Esophagus muscularis mucosa (tissue), 4 donors: ENCODE data around the gene FMN2. TPM values are rescaled to one million over a fixed set of nuclear protein-coding genes. Genes with fewer than 3 reads are reported as not detected.

Experiments used
- DNase-seq: peaks from one replicate; pipeline ENCODE4 v3.0.0-alpha.2; 2017; ENCODE audit errors: extremely low spot score
- H3K27ac ChIP-seq, 4 donors: fragments of 200-600 bp; sonication (generic); replicated peaks in 1 of 4; 1 replicate in 3 of 4; 2 replicates in 1 of 4; pipeline ENCODE4 v1.5.1; 2016 to 2019; ENCODE audit warnings: mild to moderate bottlenecking in 1 of 4
- H3K27me3 ChIP-seq, 4 donors: fragments of 200-600 bp; sonication (generic); one replicate each; pipeline versions ENCODE4 v1.5.1 to v1.6.0; 2016 to 2019
- H3K36me3 ChIP-seq, 4 donors: fragments of 200-600 bp; sonication (generic); one replicate each; pipeline ENCODE4 v1.5.1; 2016 to 2019
- H3K4me1 ChIP-seq, 4 donors: fragments of 200-600 bp; sonication (generic); one replicate each; pipeline ENCODE4 v1.5.1; 2016 to 2019
- H3K4me3 ChIP-seq, 4 donors: fragments of 200-600 bp; sonication (generic); 1 replicate in 2 of 4; 2 replicates in 2 of 4; pipeline ENCODE4 v1.5.1; 2016 to 2019; ENCODE audit warnings: mild to moderate bottlenecking in 4 of 4, moderate library complexity in 1 of 4
- H3K9me3 ChIP-seq, 4 donors: fragments of 200-600 bp; sonication (generic); 1 replicate in 3 of 4; 2 replicates in 1 of 4; pipeline ENCODE4 v1.5.1; 2016 to 2019
- CTCF ChIP-seq, 3 experiments: fragments of 200-600 bp in 2 of 3; fragments of 450-650 bp in 1 of 3; sonication (generic) in 2 of 3; IDR thresholded peaks; one replicate each; pipeline ENCODE4 v1.5.1; 2017 to 2019; ENCODE audit warnings: antibody characterized with exemption in 3 of 3, mild to moderate bottlenecking in 2 of 3, moderate library complexity in 1 of 3
- EP300 ChIP-seq: sonication (generic); formaldehyde crosslinking; IDR thresholded peaks from one replicate; pipeline ENCODE4 v1.6.1; 2017; ENCODE audit warnings: antibody characterized with exemption
- POLR2A ChIP-seq: fragments of 450-650 bp; IDR thresholded peaks from one replicate; pipeline ENCODE4 v1.6.1; 2017; ENCODE audit warnings: antibody characterized with exemption, moderate library complexity, mild to moderate bottlenecking, low read depth
- POLR2AphosphoS5 ChIP-seq, 2 donors: sonication (generic); formaldehyde crosslinking; IDR thresholded peaks; one replicate each; pipeline ENCODE4 v1.6.1; 2017; ENCODE audit warnings: antibody characterized with exemption in 2 of 2
- WGBS: methylation state at CpG from one replicate; pipeline ENCODE4 v1.1.5; 2018; 5-methylcytosine and 5-hydroxymethylcytosine counted together
- intact Hi-C: fragments of 100-400 bp; cut with DNase I; formaldehyde crosslinking; loops from one replicate; pipeline ENCODE4 v1.15.1; 2023
- total RNA-seq, 4 donors: library from RNA; depleted of rRNA; stranded (reverse); fragments of >200 nt; gene quantifications; one replicate each; pipeline versions ENCODE4 v1.1.0 to v1.2.1, GENCODE V29; 2016

Gene FMN2
- total RNA-seq, 4 donors from 2014 or later: 0.32 to 2.5 (median 1.4) TPM

GRCh38 chr1:240515505-240515904 lies 423.8 kb downstream of the FMN2 start:
- TF ChIP-seq POLR2AphosphoS5 (IDR thresholded peaks at IDR 0.05): no peak
- TF ChIP-seq CTCF (IDR thresholded peaks at IDR 0.05): no peak
- TF ChIP-seq EP300: no peak
- TF ChIP-seq POLR2A: no peak
- WGBS: 71% methylated on average over 1 of the region's 1 CpG
- DNase-seq: no peak
- no peaks in the 10 kb centered on the region for H3K4me1 ChIP-seq
- no peak overlapping the region for H3K4me3 ChIP-seq
- H3K36me3 ChIP-seq: no peaks in the 10 kb centered on the region
- intact Hi-C loops: no loop called here
- H3K9me3 ChIP-seq: no peaks in the 10 kb centered on the region
- no peaks in the 10 kb centered on the region for H3K27me3 ChIP-seq
- H3K27ac ChIP-seq: no peak overlapping the region

- DNase-seq: no peak
- H3K4me3 ChIP-seq: no peak overlapping the region
- intact Hi-C loops: no loop called here
- TF ChIP-seq EP300 (no peak), POLR2AphosphoS5 (IDR thresholded peaks at IDR 0.05) (no peak), POLR2A (no peak), CTCF (IDR thresholded peaks at IDR 0.05) (no peak)
- H3K27me3 ChIP-seq: no peaks in the 10 kb centered on the region
- no peaks in the 10 kb centered on the region for H3K4me1 ChIP-seq
- 96% methylated on average over 2 of the region's 2 CpGs for WGBS
- H3K27ac ChIP-seq: no peak overlapping the region
- H3K36me3 ChIP-seq: no peaks in the 10 kb centered on the region
- no peaks in the 10 kb centered on the region for H3K9me3 ChIP-seq
These were observed 424.4 kb downstream of the FMN2 start for GRCh38 chr1:240516069-240516468.

- 93% methylated on average over 4 of the region's 4 CpGs for WGBS
- Histone ChIP-seq H3K9me3 (no peaks in the 10 kb centered on the region), H3K4me3 (no peak overlapping the region), H3K36me3 (no peaks in the 10 kb centered on the region), H3K27me3 (no peaks in the 10 kb centered on the region), H3K4me1 (no peaks in the 10 kb centered on the region), H3K27ac (no peak overlapping the region)
- no peak for DNase-seq
- no peak for TF ChIP-seq POLR2AphosphoS5 (IDR thresholded peaks at IDR 0.05)
- no peak for TF ChIP-seq EP300
- no peak for TF ChIP-seq POLR2A
- no peak for TF ChIP-seq CTCF (IDR thresholded peaks at IDR 0.05)
- intact Hi-C loops: no loop called here
These were observed 426.2 kb downstream of the FMN2 start for GRCh38 chr1:240517891-240518290.

GRCh38 chr1:240522122-240522822 lies 430.6 kb downstream of the FMN2 start:
- DNase-seq: no peak
- no peaks in the 10 kb centered on the region for H3K27me3 ChIP-seq
- no peaks in the 10 kb centered on the region for H3K36me3 ChIP-seq
- peaks cover 0 to 4% (median 0%) of the 10 kb centered on the region in 4 donors for H3K4me1 ChIP-seq
- TF ChIP-seq POLR2AphosphoS5 (IDR thresholded peaks at IDR 0.05) (no peak), CTCF (IDR thresholded peaks at IDR 0.05) (no peak), POLR2A (no peak)
- WGBS: 91% methylated on average over 6 of the region's 6 CpGs
- no peak overlapping the region for H3K4me3 ChIP-seq
- no peaks in the 10 kb centered on the region for H3K9me3 ChIP-seq
- intact Hi-C loops: no loop called here
- no peak overlapping the region for H3K27ac ChIP-seq
